Endothelial cell of umbilical vein (primary cell): ENCODE results near the gene CUBN.
"Not testable (repeated sequence)": the region's sequence is repeated elsewhere in the genome, so short reads cannot be mapped to it uniquely, and the experiment has no call there.

Source experiments
- CTCF ChIP-seq, 2 donors: IDR thresholded peaks; 1 replicate in 1 of 2; 2 replicates in 1 of 2; pipeline ENCODE4 v1.5.1; 2011; ENCODE audit warnings: low read length in 2 of 2, mild to moderate bottlenecking in 2 of 2, moderate library complexity in 2 of 2, control low read depth in 1 of 2, inconsistent platforms in 1 of 2, low read depth in 1 of 2; ENCODE audit not compliant: insufficient read depth in 1 of 2; ENCODE audit errors: extremely low read depth in 1 of 2
- GATA2 ChIP-seq: IDR thresholded peaks from 2 replicates; pipeline ENCODE4 v1.7.0; 2011; ENCODE audit warnings: low read depth, mild to moderate bottlenecking, moderate library complexity, mixed read lengths, low read length; ENCODE audit not compliant: insufficient read length, insufficient read depth
- JUN ChIP-seq: IDR thresholded peaks from 2 replicates; pipeline ENCODE4 v1.6.1; 2011; ENCODE audit warnings: borderline replicate concordance, low read depth; ENCODE audit not compliant: insufficient read length, insufficient read depth
- MYC ChIP-seq: IDR thresholded peaks from one replicate; pipeline ENCODE4 v1.6.1; 2011; ENCODE audit warnings: mild to moderate bottlenecking, low read depth, low read length
- POLR2A ChIP-seq: IDR thresholded peaks from 2 replicates; pipeline ENCODE4 v1.6.1; 2012; ENCODE audit warnings: low read depth, mild to moderate bottlenecking, control low read depth, low read length

- not testable (repeated sequence) for TF ChIP-seq POLR2A; CTCF (IDR thresholded peaks at IDR 0.05; ENCODE audit: extremely low read depth in 1 of 2, insufficient read depth in 1 of 2, low read depth in 1 of 2, low read length in 2 of 2); JUN; MYC; GATA2
These were observed 14.7 kb downstream of the CUBN start for GRCh38 chr10:17114878-17115444.
